AG04450 (cell line): ENCODE data around the gene NIPAL3. TPM values are rescaled to one million over a fixed set of nuclear protein-coding genes. Genes with fewer than 3 reads are reported as not detected.

Experiments
- CTCF ChIA-PET: fragments of 300-600, 350-600 bp; formaldehyde crosslinking; extraction: SDS; loops from one replicate; lab custom pipeline; 2022; ENCODE audit warnings: antibody characterized with exemption, inconsistent platforms; lab: Charles Lee
- POLR2A ChIA-PET: fragments of 350-600 bp; formaldehyde crosslinking; extraction: SDS; loops from one replicate; lab custom pipeline; 2021; ENCODE audit warnings: antibody characterized with exemption, inconsistent platforms; lab: Yijun Ruan, JAX
- DNase-seq: peaks from one replicate; pipeline ENCODE4 v3.0.0-alpha.2; 2011; ENCODE audit warnings: low read depth, low spot score
- H3K27ac ChIP-seq: one replicate; pipeline ENCODE4 v1.5.1; 2012; ENCODE audit warnings: low read depth, low read length, control low read depth
- H3K27me3 ChIP-seq: one replicate; pipeline ENCODE4 v1.6.0; 2012; ENCODE audit warnings: low read length; ENCODE audit not compliant: control insufficient read depth, insufficient read depth
- H3K4me3 ChIP-seq: 2 replicates; pipeline ENCODE4 v1.5.1; 2011; ENCODE audit warnings: mild to moderate bottlenecking, low read depth, low read length, control low read depth
- H3K9me3 ChIP-seq: 2 replicates; pipeline ENCODE4 v1.5.1; 2012; ENCODE audit warnings: low read length; ENCODE audit not compliant: control insufficient read depth, insufficient read depth
- CTCF ChIP-seq: IDR thresholded peaks from 2 replicates; pipeline ENCODE4 v1.5.1; 2011; ENCODE audit warnings: low read depth, low read length, control low read depth, inconsistent platforms
- polyA plus RNA-seq: library from polyadenylated mRNA; depleted of rRNA; stranded (reverse); fragments of >200 nt; gene quantifications from 2 replicates; pipeline ENCODE4 v1.2.3, GENCODE V29; 2011

Gene NIPAL3
- polyA plus RNA-seq, 1 experiment, result 46.5 TPM

DNA sequence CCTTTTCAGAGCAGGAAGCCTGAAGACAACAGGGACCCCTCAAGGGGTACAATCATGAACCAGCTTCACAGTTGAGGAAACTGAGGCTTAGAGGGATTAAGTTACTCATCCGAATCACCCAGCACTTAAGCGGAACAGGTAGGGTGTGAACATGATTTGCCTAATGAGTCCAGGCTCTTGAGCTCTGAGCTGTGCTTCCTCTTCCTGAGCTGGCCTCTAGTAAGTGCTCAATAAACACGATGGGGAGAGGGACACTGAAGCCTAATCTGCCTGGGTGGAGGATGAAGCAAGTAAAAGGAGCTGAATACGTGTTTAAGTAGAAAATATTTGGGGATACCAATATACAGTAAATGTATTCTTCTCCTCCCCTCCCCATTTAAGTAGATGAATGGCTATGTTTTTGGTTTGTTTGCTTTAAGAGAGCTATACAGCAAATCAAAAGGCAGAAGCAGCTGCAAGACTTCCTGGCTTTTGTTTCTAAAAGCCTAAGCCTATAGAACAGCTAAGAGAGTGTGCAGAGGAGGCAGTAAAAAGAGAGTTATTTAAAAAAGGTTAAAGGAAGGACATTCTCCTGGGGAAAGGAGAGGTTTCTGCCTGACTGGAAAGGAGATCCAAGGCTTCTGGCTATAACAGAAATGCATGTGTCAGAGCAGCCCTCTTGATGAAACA is 22.5 kb upstream of the NIPAL3 start:
- TF ChIP-seq CTCF, result no peak
- DNase-seq, result no peak
- H3K27ac ChIP-seq, result no peak overlapping the region
- no peak overlapping the region for H3K4me3 ChIP-seq
- H3K27me3 ChIP-seq, result no peaks in the 10 kb centered on the region
- POLR2A ChIA-PET, result interaction anchor here (0.6 to 1.8 kb wide), 9 partner anchors 16 to 300 kb away, joined by 3 to 6 read pairs (median 3); no protein-coding TSS in a partner anchor
- CTCF ChIA-PET, result interaction anchor here (0.6 to 7.2 kb wide), 29 partner anchors 12 to 322 kb away, joined by 3 to 659 read pairs (median 3); partner anchors contain the start of gene NIPAL3
- no peaks in the 10 kb centered on the region for H3K9me3 ChIP-seq

DNA sequence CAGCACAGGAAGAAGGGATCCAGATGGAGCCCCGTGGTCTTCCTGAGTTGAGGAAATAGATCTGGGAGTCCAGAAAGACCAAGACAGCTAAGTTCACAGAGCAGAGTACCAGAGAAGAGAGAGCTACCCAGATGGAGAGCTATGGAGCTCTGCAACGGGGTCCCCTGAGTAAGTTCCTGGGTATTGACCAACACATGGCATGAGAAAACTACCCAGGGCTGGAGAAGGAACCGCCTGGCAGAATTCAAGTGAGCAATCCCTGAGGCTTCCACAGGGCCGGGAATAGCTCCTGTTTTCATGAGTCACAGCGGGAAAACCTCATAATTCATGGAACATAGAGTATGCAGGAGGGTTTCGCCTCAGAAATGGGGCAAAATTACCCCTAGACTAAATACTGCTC is 21.7 kb upstream of the NIPAL3 start:
- POLR2A ChIA-PET, result interaction anchor here (0.6 to 1.8 kb wide), 8 partner anchors 16 to 192 kb away, joined by 3 to 6 read pairs (median 4); no protein-coding TSS in a partner anchor
- TF ChIP-seq CTCF, result no peak

GRCh38 chr1:24400065-24400464 is 15.5 kb upstream of the NIPAL3 start:
- no peak overlapping the region for H3K4me3 ChIP-seq
- no peaks in the 10 kb centered on the region for H3K9me3 ChIP-seq
- TF ChIP-seq CTCF, result no peak
- CTCF ChIA-PET, result interaction anchor here (0.6 to 2.5 kb wide), 9 partner anchors 9 to 250 kb away, joined by 3 to 21 read pairs (median 6); no protein-coding TSS in a partner anchor
- DNase-seq, result no peak
- H3K27ac ChIP-seq, result no peak overlapping the region
- POLR2A ChIA-PET, result interaction anchor here (1.0 to 1.2 kb wide), 2 partner anchors 17 to 18 kb away, joined by 3 read pairs; no protein-coding TSS in a partner anchor
- H3K27me3 ChIP-seq, result no peaks in the 10 kb centered on the region

More for the DNA sequence above, 21.7 kb upstream of the NIPAL3 start:
- no peak overlapping the region for H3K4me3 ChIP-seq
- no peaks in the 10 kb centered on the region for H3K9me3 ChIP-seq
- CTCF ChIA-PET, result interaction anchor here (0.6 to 7.2 kb wide), 16 partner anchors 14 to 244 kb away, joined by 3 to 659 read pairs (median 4); partner anchors contain the start of gene NIPAL3
- no peak for DNase-seq
- no peaks in the 10 kb centered on the region for H3K27me3 ChIP-seq
- no peak overlapping the region for H3K27ac ChIP-seq

DNA sequence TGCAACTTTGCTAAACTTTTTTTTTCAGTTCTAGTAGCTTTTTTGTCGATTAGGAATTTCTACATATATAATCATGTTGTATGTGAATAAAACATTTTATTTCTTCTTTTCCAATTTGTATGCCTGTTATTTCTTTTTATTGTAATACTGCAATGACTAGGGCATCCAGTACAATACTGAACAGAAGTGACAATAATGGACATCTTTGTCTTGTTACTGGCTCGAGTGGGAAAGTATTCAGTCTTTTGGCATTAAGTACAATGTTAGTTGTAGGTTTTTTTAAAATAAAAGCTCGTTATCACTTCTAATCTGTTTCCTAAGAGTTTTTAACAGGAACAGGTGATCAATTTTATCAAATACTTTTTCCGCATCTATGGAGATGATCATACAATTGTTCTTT is 11.8 kb upstream of the NIPAL3 start:
- TF ChIP-seq CTCF, result no peak
- ChIA-PET POLR2A (no interaction called here), CTCF (interaction anchor here (0.6 to 3.1 kb wide), 6 partner anchors 12 to 253 kb away, joined by 3 to 20 read pairs (median 5); partner anchors contain the start of gene NIPAL3)
- H3K27me3 ChIP-seq, result no peaks in the 10 kb centered on the region
- DNase-seq, result no peak
- H3K27ac ChIP-seq, result no peak overlapping the region
- no peaks in the 10 kb centered on the region for H3K9me3 ChIP-seq
- H3K4me3 ChIP-seq, result no peak overlapping the region

DNA sequence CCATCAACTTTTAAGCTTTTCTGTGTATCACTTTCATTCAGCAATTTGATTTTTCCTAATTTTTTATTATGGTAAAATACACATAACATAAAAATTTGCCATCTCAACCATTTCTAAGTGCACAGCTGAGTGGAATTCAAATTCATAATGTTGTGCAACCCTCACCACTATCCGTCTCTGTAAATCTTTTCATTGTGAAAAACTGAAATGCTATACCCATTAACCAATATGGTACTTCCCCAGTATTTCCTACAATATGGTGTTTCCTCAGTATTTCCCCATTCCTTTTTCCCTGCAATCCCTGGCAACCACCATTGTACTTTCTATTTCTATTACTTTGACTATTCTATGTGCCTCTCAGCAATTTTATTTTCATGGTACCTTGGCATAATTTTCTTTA is 8.8 kb upstream of the NIPAL3 start:
- no peak for DNase-seq
- H3K4me3 ChIP-seq, result no peak overlapping the region
- no peaks in the 10 kb centered on the region for H3K9me3 ChIP-seq
- CTCF ChIA-PET, result interaction anchor here (1.4 to 1.8 kb wide), 2 partner anchors 14 to 16 kb away, joined by 5 read pairs; no protein-coding TSS in a partner anchor
- H3K27me3 ChIP-seq, result no peaks in the 10 kb centered on the region
- POLR2A ChIA-PET, result no interaction called here
- H3K27ac ChIP-seq, result no peak overlapping the region
- TF ChIP-seq CTCF, result no peak
